Activated CD4-positive, alpha-beta T cell treated with anti-CD3 and anti-CD28 coated beads, Interleukin-10, Interleukin-2, amounts not matched to agents 100 ng/mL and 50 ng/mL, durations not matched to agents 16 hours and 8 hours (primary cell): ENCODE measurements around the gene CCDC88B.
A peak's percentile ranks its signal among the peaks of the same experiment; 100 is the strongest.

Source experiments
- DNase-seq: peaks from one replicate; pipeline ENCODE4 v3.0.0-alpha.2; 2020

The CCDC88B gene, protein sequence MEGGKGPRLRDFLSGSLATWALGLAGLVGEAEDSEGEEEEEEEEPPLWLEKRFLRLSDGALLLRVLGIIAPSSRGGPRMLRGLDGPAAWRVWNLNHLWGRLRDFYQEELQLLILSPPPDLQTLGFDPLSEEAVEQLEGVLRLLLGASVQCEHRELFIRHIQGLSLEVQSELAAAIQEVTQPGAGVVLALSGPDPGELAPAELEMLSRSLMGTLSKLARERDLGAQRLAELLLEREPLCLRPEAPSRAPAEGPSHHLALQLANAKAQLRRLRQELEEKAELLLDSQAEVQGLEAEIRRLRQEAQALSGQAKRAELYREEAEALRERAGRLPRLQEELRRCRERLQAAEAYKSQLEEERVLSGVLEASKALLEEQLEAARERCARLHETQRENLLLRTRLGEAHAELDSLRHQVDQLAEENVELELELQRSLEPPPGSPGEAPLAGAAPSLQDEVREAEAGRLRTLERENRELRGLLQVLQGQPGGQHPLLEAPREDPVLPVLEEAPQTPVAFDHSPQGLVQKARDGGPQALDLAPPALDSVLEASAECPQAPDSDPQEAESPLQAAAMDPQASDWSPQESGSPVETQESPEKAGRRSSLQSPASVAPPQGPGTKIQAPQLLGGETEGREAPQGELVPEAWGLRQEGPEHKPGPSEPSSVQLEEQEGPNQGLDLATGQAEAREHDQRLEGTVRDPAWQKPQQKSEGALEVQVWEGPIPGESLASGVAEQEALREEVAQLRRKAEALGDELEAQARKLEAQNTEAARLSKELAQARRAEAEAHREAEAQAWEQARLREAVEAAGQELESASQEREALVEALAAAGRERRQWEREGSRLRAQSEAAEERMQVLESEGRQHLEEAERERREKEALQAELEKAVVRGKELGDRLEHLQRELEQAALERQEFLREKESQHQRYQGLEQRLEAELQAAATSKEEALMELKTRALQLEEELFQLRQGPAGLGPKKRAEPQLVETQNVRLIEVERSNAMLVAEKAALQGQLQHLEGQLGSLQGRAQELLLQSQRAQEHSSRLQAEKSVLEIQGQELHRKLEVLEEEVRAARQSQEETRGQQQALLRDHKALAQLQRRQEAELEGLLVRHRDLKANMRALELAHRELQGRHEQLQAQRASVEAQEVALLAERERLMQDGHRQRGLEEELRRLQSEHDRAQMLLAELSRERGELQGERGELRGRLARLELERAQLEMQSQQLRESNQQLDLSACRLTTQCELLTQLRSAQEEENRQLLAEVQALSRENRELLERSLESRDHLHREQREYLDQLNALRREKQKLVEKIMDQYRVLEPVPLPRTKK (N-terminal part only)

DNA sequence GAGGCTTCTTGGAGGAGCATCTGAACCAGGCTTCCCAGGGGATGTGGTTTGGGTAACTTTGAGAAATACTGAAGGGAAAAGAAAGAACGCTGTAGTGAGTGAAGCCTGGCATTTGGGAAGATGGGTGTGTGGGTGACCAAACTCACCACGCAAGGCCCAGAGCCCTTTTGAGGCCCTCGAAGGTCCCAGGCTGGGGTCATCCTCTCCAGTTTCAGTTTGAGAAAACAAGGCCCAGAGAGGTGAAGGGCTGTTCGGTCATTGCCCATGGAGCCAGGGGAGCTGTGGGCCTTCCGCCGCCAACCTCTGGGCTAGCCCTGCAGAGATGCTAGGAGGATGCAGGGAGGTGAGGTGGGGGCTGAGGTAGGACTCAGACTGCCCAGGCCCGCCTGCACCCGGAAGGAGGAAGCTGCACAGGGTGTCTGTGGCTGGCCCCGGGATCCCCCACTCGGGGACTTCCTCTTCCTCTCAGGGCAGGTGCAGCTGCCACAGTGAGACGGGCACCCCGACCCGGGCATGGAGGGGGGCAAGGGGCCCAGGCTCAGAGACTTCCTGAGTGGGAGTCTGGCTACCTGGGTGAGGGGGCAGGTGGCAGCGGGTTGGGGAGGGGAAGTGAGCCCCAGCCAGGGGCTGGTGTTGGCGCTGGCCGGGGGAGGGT is at the start of gene CCDC88B:
Gene CCDC88B, plus strand, starts transcription at position 451 of the 655 bp plus-strand sequence. Its CDS starts 63 bp downstream, at position 514.
- peak; percentile 93 for DNase-seq

DNA sequence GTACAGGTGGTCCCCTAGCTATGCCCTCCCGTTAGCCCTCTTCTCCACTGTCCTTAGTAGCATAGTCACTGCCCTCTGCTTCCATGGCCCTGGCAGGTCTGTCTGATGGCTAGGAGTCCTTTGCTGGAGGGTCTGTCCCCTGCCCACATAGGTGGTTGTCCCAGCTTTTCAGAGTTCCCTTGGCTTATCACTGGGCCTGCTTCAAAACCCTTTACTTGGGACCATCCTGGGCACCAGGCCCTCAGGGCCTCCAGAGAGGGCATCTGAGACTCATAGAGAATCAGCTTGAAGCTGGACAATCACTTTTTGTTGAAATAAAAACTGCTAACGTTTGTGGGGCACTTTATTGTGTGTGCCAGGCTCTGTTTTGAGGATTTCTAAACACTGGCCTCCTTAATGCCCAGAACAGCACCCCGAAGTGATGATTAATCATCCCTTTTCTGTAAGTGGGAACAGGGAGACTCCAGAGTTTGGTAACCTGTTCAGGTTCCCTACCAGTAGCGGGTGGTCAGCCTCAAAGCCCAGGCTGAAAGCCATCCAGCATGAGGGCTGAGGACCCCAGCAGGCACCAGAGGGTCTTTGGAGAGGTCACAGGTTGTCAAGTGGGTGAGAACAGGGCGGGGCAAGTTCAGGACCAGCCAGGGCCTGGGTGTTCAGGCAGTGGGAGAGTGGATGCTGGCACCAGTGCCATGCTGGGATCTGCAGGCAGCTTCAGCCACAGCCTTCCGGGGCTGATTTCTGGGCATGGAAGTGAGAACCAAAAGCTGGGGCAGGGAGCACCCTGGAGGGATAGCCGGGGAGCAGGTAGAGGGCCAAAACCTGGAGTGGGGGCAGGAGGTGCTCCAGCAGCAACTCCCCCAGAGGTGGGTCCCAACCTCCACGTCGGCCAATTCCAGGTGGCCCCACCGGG is 49.4 kb upstream of the CCDC88B start:
- no peak for DNase-seq

DNA sequence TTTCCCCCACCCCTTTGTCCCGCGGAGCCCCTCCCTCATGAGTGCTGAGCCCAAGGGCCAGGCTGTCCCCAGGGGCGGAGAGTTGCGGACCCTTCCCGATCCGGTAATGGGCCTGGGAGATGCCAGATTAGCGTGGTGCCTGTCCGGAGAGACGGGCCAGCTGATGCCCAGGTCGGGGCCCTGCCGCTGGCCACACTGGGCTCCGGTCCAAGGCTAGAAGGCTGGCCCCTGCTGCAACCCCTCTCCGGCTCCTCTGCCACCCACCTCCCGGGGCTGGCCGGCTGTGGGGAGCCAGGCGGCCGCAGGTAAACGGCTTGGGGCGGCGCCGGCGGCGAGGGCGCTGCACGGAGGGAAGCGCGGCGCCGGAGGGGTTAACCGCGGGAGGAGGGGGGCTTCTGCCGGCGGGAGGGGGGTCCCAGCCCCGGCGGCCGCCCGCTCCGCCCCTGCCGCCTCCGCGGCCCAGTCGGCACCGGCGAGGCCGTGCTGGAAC is 48.7 kb upstream of the CCDC88B start, which contains the start of gene KCNK4:
Gene KCNK4, plus strand, starts transcription at position 41 of the 490 bp plus-strand sequence. CDS start 1,717 bp downstream, outside the sequence.
- no peak for DNase-seq

DNA sequence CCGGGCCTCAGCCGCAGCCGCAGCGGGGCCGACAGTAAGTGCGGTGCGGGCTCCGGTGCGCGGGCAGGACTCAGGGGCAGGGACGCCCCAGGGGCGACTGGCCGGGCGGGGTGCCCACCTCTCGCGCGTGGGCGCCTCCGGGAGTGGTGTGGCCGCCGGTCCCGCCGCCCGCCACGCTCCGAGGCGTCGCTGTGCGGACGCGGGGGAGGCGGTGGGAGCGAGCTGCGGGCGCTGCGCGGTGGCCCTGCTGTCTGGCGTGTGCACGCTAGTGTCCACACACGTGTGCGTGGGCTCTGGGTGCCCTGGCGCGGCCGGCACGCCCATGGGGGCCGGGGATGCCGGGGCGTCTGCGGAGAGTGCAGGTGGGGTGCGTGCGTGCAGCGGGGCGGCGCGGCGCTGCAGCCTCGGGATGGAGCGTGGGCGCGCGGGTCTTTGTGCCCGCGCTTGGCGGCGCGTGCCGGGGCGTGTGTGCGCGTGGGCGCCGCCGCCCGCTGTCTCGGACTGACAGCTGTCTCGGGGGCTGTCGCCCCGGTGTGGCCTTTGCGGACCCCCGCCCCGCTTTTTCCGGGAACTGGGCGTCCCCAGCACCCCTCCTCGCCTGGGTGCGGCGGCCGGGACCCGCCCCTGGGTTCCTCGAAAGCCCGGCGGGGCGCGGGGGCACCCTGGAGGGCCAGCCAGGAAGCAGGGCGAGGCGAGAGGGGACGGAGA is 48.1 kb upstream of the CCDC88B start:
- DNase-seq, result no peak

DNA sequence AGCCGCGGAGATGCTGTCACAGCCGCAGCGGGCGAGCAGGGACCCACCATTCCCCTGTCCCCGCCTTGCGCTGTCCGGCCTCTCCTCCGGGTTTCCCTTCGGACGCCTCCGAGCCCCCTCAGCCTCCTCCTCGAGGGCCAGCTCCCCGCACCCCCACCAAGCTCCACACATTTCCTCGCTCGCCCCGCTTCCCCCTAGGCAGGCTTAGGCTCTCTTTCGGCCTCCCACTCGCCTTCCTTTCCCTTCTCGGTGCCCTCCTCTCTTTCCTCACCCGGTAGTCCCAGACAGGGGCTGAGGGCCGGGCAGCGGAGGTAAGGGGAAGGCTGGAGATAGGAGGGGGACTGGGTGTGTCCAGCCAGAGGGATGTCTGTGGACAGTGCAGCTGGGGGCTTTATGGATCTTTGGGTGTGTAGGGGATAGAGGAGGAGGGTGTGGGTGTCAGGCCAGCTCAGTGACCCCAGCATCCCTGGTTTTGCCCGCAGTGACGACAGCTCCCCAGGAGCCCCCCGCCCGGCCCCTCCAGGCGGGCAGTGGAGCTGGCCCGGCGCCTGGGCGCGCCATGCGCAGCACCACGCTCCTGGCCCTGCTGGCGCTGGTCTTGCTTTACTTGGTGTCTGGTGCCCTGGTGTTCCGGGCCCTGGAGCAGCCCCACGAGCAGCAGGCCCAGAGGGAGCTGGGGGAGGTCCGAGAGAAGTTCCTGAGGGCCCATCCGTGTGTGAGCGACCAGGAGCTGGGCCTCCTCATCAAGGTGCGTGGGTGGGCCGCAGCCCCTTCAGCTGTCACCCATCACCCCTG is 47.3 kb upstream of the CCDC88B start:
- no peak for DNase-seq

DNA sequence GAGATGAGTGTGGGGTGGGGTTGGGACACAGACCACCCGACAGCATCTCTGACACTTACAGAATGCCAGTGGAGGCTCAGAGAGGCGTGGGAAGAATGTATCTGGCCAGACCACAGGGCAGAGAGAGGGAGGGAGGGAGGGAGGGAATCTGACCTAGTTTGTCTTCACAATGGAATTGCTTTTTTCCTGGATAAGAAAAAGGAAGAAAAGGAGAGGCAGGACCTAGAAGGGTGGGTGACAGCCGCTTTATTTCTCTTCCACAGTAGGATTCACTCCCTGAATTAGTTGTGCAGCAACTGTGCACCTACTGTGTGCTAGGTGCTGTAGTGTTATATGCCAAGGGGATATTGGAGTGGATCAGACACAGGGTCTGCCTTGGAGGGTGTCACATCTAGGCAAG is 45.2 kb upstream of the CCDC88B start:
- DNase-seq, result no peak

DNA sequence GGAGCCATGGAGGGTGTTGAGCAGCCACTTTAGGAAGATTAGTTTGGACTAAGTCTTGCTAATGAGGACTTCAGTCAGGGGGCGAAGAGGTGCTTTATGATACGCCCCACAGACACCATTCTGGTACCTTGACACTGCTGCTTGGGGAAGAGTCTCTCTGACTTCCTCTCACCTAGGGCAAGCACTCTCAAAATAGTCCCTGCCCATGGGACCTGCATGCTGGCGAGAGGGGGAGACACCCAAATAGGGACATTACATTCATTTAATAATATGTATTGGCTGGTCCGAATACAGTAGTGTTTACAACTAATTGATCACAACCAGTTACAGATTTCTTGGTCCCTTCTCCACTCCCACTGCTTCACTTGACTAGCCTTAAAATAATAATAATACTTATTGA is 44.2 kb upstream of the CCDC88B start:
- DNase-seq, result no peak

DNA sequence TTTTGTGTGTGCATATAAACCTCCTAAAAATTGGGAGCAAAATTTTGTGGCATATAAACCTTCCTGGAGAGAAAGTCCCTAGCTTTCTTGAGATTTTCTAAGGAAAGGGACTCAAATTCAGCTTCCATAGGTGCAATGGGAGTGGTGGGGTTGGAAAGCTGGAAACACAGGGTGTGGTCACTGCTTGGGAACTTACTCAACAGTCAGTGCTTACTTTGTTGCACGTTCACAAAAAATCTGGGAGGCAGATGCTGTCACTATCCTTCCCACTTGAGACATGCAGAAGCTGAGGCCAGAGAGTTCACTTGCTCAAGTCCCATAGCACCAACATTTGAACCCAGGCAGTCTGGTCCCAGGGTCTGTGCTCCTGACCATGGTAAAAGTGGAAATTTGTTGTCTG is 43.8 kb upstream of the CCDC88B start:
- DNase-seq, result no peak

DNA sequence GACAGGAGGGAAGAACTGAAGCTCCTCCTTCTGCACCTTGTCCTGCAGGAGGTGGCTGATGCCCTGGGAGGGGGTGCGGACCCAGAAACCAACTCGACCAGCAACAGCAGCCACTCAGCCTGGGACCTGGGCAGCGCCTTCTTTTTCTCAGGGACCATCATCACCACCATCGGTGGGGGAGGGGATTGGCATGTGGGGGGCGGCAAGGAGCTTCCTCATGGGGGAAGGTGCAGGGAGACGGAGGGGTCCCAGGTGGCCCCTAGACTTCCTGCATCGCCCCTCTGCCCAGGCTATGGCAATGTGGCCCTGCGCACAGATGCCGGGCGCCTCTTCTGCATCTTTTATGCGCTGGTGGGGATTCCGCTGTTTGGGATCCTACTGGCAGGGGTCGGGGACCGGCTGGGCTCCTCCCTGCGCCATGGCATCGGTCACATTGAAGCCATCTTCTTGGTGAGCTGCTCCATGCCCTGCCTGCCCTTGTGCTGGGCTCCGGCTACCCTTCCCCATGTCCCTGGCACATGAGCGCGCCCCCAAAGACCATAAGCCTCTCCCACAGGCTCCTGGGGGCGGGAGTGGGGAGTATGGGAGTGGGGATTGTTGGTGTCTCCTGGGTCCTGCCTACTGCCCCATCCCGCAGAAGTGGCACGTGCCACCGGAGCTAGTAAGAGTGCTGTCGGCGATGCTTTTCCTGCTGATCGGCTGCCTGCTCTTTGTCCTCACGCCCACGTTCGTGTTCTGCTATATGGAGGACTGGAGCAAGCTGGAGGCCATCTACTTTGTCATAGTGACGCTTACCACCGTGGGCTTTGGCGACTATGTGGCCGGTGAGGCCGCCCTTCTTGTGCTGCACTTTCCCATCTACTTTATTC is 42.9 kb upstream of the CCDC88B start:
- no peak for DNase-seq

DNA sequence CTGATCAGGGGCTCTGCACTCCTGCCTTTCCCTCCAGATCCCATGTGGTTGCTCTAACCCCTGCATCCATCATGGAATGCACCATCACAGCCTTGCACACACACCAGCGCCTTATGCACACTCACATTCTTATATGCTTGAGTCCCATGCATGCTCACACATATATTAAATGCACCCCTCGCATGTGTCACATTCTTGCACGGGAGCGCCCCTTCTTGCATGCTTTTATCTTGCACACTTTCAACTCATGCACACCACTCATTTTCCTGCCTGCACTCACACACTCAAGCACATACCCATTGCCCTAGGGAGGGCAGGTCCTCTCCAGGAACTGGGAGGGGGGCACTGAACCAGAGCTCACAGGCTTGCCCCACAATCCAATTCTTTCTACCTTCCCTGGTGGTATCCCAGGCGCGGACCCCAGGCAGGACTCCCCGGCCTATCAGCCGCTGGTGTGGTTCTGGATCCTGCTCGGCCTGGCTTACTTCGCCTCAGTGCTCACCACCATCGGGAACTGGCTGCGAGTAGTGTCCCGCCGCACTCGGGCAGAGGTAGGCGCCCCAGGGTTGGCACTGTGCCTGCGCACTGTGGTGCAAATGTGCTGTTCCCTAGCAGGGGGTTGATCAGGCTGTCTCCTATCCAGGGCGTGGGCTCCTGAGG is 42.2 kb upstream of the CCDC88B start:
- DNase-seq, result no peak

DNA sequence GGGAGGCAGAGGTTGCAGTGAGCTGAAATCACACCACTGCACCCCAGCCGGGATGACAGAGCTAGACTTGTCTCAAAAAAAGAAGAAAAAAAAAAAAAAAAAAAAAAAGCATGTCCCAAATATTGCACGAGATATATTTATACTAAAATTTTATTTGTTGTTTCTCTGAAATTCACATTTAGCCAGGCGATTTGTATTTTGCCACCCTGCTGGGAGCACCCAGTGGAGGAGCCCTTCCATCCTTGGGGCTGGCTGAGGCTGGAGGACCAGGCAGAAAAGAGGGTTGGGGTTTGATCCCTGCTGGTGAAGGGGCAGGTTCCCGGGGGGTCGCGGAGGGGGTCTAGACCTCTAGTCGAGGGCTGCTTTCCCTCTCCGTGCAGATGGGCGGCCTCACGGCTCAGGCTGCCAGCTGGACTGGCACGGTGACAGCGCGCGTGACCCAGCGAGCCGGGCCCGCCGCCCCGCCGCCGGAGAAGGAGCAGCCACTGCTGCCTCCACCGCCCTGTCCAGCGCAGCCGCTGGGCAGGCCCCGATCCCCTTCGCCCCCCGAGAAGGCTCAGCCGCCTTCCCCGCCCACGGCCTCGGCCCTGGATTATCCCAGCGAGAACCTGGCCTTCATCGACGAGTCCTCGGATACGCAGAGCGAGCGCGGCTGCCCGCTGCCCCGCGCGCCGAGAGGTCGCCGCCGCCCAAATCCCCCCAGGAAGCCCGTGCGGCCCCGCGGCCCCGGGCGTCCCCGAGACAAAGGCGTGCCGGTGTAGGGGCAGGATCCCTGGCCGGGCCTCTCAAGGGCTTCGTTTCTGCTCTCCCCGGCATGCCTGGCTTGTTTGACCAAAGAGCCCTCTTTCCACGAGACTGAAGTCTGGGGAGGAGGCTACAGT is 40.8 kb upstream of the CCDC88B start:
- DNase-seq, result no peak

DNA sequence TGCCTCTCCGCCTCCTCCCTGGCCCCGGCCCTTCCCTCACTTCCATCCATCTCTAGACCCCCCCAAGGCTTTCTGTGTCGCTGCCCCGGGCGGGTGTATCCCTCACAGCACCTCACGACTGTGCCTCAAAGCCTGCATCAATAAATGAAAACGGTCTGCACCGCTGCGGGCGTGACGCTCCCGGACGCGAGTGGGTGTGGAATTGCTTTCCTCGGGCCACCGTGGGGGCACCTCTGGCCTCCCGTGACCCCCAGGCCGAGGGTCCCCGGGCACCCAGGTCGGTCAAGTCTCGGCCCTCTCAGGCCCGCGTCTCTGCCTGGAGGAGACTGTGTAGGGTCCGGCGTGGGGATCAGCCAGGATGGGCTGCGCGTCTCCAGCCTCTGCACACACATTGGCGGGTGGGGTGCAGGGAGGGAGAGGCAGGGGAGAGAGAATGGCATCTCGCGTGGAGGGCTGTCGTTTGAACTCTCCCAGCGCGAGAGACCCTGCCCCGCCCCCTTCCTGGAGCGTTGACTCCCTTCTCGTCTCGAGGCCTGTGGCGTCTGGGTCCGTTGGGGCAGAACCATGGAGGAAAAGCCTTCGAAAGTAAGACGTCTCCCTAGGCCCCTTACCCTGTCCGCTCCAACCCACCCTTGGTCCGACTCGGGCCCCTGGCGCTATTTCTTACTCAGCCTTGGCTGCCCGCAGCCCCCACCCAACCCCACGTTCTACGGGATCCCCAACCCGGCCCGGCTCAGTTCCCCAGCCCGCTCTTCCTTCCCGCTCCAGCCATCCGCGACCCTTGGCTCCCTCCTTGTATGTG is 40.0 kb upstream of the CCDC88B start, which contains the start of gene CATSPERZ:
Gene CATSPERZ, plus strand, starts transcription at position 512 of the 802 bp plus-strand sequence. Its CDS starts 53 bp downstream, at position 565.
- DNase-seq, result no peak

DNA sequence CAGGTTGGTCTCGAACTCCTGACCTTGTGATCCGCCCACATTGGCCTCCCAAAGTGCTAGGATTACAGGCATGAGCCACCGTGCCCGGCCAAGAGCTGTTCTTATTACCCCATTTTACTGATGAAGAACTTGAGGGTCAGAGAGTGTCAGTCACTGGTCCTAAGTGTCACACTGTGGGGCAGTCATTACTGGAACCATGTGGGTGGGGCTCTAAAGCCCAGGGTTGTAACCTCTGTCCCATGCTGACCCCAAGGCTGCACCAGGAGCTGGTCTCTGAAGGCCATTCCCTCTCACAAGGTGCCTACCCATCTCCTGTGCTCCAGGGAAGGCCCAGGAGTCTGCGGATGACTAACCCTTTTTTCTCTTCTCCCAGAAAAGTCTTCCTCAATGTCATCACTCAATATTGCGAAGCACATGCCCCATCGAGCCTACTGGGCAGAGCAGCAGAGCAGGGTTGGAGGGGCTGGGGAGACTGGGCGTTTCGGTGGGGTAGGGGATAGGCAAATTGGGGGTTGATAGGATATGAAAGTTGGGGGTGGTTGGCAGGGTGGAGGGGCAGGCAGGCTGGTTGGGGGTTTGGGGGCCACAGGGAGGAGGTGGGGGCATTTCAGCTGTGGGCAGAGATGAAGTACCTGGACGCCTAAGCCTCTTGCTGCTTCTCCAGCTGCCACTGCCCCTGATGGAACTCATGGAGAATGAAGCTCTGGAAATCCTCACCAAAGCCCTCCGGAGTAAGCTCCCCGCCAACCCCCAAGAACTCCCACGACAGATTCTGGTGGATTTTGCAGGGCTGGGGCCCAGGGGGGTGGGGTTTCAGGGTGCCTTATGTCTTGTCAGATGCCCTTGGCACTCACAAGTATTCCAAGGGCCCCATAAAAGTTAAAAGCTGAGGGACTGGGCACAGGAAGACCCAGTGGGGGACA is 36.6 kb upstream of the CCDC88B start:
- DNase-seq, result no peak

DNA sequence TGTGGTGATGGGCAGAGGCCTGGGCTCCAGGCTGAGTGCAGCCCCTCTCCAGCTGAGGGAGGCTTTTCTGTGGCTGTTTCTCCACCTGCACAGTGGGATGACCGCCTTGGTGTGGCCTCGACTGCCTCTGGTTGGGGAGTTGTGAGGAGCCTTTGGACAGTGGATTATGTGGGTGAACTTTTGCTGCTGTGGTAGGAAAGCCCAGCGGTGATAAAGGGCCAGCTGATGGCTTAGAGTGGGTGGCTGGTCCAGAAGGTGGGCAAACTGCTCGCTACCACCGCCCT is 36.0 kb upstream of the CCDC88B start:
- no peak for DNase-seq
